Panc1 (cell line): ENCODE results near the gene SLFN12.

Experiments used
- CTCF ChIP-seq: fragments of 450-650 bp; IDR thresholded peaks from 2 replicates; pipeline ENCODE4 v1.5.1; 2017; ENCODE audit warnings: mild to moderate bottlenecking
- POLR2AphosphoS5 ChIP-seq: IDR thresholded peaks from 2 replicates; pipeline ENCODE4 v1.6.1; 2012; ENCODE audit warnings: mild to moderate bottlenecking, low read depth, low read length, moderate library complexity
- REST ChIP-seq, 2 experiments: IDR thresholded peaks; 2 replicates each; pipeline ENCODE4 v1.6.1; 2011 to 2012; ENCODE audit warnings: low read depth in 2 of 2, control low read depth in 1 of 2, low read length in 1 of 2, mild to moderate bottlenecking in 1 of 2, moderate library complexity in 1 of 2; ENCODE audit not compliant: insufficient read depth in 1 of 2
- SIN3A ChIP-seq: IDR thresholded peaks from 2 replicates; pipeline ENCODE4 v1.6.1; 2012; ENCODE audit warnings: low read depth, mild to moderate bottlenecking, low read length, moderate library complexity, borderline replicate concordance; ENCODE audit not compliant: insufficient read depth
- TCF7L2 ChIP-seq: IDR thresholded peaks from 2 replicates; pipeline ENCODE4 v1.6.1; 2011; ENCODE audit warnings: mild to moderate bottlenecking, low read depth, low read length, inconsistent platforms

GRCh38 chr17:35390663-35391062 lies 41.6 kb downstream of the SLFN12 start:
- TF ChIP-seq CTCF (no peak), POLR2AphosphoS5 (no peak), REST (IDR thresholded peaks at IDR 0.05; ENCODE audit: insufficient read depth in 1 of 2, low read depth in 2 of 2, low read length in 1 of 2) (no peak), SIN3A (no peak), TCF7L2 (no peak)
